Measurements from ENCODE around the gene TMEM208. TPM values are rescaled to one million over a fixed set of nuclear protein-coding genes. Genes with fewer than 3 reads are reported as not detected.

Gene TMEM208
- total and polyA plus RNA-seq, 2 of the 8 experiments (the other 6 are each of a cell fraction or from before 2014, with no cell fraction given) = 37.7 to 100.0 TPM

DNA sequence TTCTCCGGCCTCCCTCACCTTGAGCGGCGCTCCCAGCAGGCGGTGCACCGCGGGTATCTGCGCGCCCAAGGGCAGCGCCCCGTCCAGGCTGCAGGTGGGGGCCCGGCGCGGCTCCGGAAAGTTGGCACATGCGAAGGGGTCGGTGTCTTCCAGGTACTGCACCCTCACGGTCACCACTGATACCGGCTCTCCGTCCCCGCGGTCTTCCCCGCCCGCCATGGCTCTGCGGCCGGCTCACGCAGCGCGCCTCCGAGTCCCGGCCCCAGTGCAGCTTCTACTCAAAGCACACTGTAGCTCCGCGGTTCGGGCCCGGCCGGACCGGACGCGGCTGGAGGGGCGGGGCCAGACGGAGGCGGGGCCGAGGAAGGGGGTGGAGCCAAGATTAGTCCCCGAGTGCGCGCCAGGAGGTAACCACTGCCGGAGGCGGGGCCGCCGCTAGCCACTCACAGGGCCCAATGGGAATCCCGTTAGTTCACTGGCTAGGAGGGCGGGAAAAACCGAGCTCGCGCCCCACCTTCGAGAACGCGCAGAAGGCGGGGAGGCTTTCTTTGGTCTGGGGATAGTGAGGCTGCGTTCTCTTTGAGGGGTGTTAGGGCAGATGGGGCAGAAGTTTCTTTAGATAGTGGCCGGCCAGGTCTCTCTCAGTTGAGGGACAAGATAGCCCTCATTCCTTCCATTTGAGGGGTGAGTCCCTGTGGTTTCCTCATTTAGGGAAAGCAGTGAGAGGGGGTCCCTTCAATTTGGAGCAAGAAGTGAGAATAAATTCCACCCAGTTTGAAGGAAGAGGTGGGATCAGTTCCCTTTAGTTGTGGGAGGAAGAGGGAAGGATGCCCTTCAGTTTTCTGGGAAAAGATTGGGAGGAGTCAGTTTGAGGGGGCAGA lies 20.5 kb downstream of the TMEM208 start, which contains the start of gene FHOD1 (continued):
- no peak for TF ChIP-seq POU5F1 (IDR thresholded peaks at IDR 0.05; ENCODE audit: low read depth, low read length)
- 0 out of 2 replicates have a peak, but pooled peaks have one; percentile 36 for TF ChIP-seq SP1 (IDR thresholded peaks at IDR 0.05; ENCODE audit: low read depth, low read length)
- TF ChIP-seq KDM1A (IDR thresholded peaks at IDR 0.05; ENCODE audit: borderline replicate concordance, low read length) = no peak
- TF ChIP-seq, protein P1, sequence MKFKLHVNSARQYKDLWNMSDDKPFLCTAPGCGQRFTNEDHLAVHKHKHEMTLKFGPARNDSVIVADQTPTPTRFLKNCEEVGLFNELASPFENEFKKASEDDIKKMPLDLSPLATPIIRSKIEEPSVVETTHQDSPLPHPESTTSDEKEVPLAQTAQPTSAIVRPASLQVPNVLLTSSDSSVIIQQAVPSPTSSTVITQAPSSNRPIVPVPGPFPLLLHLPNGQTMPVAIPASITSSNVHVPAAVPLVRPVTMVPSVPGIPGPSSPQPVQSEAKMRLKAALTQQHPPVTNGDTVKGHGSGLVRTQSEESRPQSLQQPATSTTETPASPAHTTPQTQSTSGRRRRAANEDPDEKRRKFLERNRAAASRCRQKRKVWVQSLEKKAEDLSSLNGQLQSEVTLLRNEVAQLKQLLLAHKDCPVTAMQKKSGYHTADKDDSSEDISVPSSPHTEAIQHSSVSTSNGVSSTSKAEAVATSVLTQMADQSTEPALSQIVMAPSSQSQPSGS (IDR thresholded peaks at IDR 0.05; ENCODE audit: low read length) = no peak
- no peak for TF ChIP-seq CTBP2 (IDR thresholded peaks at IDR 0.05; ENCODE audit: borderline replicate concordance, insufficient read depth, insufficient read length, low read length)
- TF ChIP-seq, protein P2, sequence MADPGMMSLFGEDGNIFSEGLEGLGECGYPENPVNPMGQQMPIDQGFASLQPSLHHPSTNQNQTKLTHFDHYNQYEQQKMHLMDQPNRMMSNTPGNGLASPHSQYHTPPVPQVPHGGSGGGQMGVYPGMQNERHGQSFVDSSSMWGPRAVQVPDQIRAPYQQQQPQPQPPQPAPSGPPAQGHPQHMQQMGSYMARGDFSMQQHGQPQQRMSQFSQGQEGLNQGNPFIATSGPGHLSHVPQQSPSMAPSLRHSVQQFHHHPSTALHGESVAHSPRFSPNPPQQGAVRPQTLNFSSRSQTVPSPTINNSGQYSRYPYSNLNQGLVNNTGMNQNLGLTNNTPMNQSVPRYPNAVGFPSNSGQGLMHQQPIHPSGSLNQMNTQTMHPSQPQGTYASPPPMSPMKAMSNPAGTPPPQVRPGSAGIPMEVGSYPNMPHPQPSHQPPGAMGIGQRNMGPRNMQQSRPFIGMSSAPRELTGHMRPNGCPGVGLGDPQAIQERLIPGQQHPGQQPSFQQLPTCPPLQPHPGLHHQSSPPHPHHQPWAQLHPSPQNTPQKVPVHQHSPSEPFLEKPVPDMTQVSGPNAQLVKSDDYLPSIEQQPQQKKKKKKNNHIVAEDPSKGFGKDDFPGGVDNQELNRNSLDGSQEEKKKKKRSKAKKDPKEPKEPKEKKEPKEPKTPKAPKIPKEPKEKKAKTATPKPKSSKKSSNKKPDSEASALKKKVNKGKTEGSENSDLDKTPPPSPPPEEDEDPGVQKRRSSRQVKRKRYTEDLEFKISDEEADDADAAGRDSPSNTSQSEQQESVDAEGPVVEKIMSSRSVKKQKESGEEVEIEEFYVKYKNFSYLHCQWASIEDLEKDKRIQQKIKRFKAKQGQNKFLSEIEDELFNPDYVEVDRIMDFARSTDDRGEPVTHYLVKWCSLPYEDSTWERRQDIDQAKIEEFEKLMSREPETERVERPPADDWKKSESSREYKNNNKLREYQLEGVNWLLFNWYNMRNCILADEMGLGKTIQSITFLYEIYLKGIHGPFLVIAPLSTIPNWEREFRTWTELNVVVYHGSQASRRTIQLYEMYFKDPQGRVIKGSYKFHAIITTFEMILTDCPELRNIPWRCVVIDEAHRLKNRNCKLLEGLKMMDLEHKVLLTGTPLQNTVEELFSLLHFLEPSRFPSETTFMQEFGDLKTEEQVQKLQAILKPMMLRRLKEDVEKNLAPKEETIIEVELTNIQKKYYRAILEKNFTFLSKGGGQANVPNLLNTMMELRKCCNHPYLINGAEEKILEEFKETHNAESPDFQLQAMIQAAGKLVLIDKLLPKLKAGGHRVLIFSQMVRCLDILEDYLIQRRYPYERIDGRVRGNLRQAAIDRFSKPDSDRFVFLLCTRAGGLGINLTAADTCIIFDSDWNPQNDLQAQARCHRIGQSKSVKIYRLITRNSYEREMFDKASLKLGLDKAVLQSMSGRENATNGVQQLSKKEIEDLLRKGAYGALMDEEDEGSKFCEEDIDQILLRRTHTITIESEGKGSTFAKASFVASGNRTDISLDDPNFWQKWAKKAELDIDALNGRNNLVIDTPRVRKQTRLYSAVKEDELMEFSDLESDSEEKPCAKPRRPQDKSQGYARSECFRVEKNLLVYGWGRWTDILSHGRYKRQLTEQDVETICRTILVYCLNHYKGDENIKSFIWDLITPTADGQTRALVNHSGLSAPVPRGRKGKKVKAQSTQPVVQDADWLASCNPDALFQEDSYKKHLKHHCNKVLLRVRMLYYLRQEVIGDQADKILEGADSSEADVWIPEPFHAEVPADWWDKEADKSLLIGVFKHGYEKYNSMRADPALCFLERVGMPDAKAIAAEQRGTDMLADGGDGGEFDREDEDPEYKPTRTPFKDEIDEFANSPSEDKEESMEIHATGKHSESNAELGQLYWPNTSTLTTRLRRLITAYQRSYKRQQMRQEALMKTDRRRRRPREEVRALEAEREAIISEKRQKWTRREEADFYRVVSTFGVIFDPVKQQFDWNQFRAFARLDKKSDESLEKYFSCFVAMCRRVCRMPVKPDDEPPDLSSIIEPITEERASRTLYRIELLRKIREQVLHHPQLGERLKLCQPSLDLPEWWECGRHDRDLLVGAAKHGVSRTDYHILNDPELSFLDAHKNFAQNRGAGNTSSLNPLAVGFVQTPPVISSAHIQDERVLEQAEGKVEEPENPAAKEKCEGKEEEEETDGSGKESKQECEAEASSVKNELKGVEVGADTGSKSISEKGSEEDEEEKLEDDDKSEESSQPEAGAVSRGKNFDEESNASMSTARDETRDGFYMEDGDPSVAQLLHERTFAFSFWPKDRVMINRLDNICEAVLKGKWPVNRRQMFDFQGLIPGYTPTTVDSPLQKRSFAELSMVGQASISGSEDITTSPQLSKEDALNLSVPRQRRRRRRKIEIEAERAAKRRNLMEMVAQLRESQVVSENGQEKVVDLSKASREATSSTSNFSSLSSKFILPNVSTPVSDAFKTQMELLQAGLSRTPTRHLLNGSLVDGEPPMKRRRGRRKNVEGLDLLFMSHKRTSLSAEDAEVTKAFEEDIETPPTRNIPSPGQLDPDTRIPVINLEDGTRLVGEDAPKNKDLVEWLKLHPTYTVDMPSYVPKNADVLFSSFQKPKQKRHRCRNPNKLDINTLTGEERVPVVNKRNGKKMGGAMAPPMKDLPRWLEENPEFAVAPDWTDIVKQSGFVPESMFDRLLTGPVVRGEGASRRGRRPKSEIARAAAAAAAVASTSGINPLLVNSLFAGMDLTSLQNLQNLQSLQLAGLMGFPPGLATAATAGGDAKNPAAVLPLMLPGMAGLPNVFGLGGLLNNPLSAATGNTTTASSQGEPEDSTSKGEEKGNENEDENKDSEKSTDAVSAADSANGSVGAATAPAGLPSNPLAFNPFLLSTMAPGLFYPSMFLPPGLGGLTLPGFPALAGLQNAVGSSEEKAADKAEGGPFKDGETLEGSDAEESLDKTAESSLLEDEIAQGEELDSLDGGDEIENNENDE (IDR thresholded peaks at IDR 0.05; ENCODE audit: insufficient replicate concordance, low read length) = no peak
- no peak for TF ChIP-seq EP300 (IDR thresholded peaks at IDR 0.05; ENCODE audit: borderline replicate concordance in 1 of 2, low read depth in 2 of 2, low read length in 2 of 2)
